H1 (cell line): Measurements from ENCODE around the gene EPS8L1. TPM values are rescaled to one million over a fixed set of nuclear protein-coding genes. Genes with fewer than 3 reads are reported as not detected.
"Not testable (repeated sequence)": the region's sequence is repeated elsewhere in the genome, so short reads cannot be mapped to it uniquely, and the experiment has no call there.

Experiments
- CTCF ChIA-PET: fragments of 300-600 bp; sonication (Branson Sonifier 250); formaldehyde crosslinking; loops from one replicate; lab custom pipeline; 2021; ENCODE audit not compliant: partially characterized antibody; lab: Charles Lee
- POLR2A ChIA-PET: fragments of 300-600 bp; sonication (Branson Sonifier 250); formaldehyde crosslinking; loops from one replicate; lab custom pipeline; 2021; ENCODE audit warnings: inconsistent platforms; ENCODE audit not compliant: partially characterized antibody; lab: Charles Lee
- DNase-seq, 2 experiments: peaks; one replicate each; pipeline versions ENCODE4 v3.0.0 to v3.0.0-alpha.2; 2010 to 2022; ENCODE audit warnings: low spot score in 2 of 2, low read depth in 1 of 2, mixed read lengths in 1 of 2
- FAIRE-seq: peaks from 2 replicates; lab custom pipeline; 2011; peaks lifted over from hg19 to GRCh38; lab: Jason Lieb, UNC
- H2AFZ ChIP-seq: 2 replicates; pipeline ENCODE4 v1.8.1; 2012; ENCODE audit warnings: low read length, inconsistent platforms
- H2AK5ac ChIP-seq: 2 replicates; pipeline ENCODE4 v1.6.1; 2013; ENCODE audit warnings: low read depth, low read length
- H2BK120ac ChIP-seq: replicated peaks from 2 replicates; pipeline ENCODE3; 2013; ENCODE audit warnings: low read depth, low read length, inconsistent platforms
- H2BK12ac ChIP-seq: 2 replicates; pipeline ENCODE4 v1.6.1; 2013; ENCODE audit warnings: low read depth, low read length
- H2BK15ac ChIP-seq: 2 replicates; pipeline ENCODE4 v1.6.1; 2013; ENCODE audit warnings: low read length
- H2BK20ac ChIP-seq: 2 replicates; pipeline ENCODE4 v1.6.1; 2013; ENCODE audit warnings: low read length
- H2BK5ac ChIP-seq: 2 replicates; pipeline ENCODE4 v1.6.1; 2013; ENCODE audit warnings: low read depth, low read length
- H3K14ac ChIP-seq: 2 replicates; pipeline ENCODE4 v1.6.1; 2013; ENCODE audit warnings: inconsistent platforms; ENCODE audit not compliant: insufficient read length
- H3K18ac ChIP-seq: 2 replicates; pipeline ENCODE4 v1.6.1; 2013; ENCODE audit warnings: low read length; ENCODE audit errors: extremely low read depth
- H3K23ac ChIP-seq: 2 replicates; pipeline ENCODE4 v1.6.1; 2013; ENCODE audit warnings: inconsistent platforms; ENCODE audit not compliant: insufficient read length
- H3K23me2 ChIP-seq: 2 replicates; pipeline ENCODE4 v1.6.1; 2013; ENCODE audit warnings: low read depth, low read length
- H3K27ac ChIP-seq: 2 replicates; pipeline ENCODE4 v1.6.1; 2011; ENCODE audit warnings: low read depth, low read length, inconsistent platforms
- H3K27me3 ChIP-seq, 4 experiments: replicated peaks in 1 of 4; 1 replicate in 1 of 4; 2 replicates in 3 of 4; pipeline versions ENCODE4 v1.6.1 to v1.8.1; 2011 to 2013; ENCODE audit warnings: low read length in 3 of 4, mild to moderate bottlenecking in 3 of 4, inconsistent platforms in 2 of 4, mixed read lengths in 2 of 4, moderate library complexity in 1 of 4; ENCODE audit not compliant: control insufficient read depth in 3 of 4, insufficient read depth in 3 of 4; ENCODE audit errors: extremely low read depth in 1 of 4
- H3K36me3 ChIP-seq, 4 experiments: 2 replicates each; pipeline versions ENCODE4 v1.6.1 to v1.8.1; 2011 to 2013; ENCODE audit warnings: mild to moderate bottlenecking in 4 of 4, low read length in 3 of 4, moderate library complexity in 2 of 4, control low read depth in 1 of 4, inconsistent platforms in 1 of 4; ENCODE audit not compliant: insufficient read depth in 4 of 4, control insufficient read depth in 2 of 4
- H3K4ac ChIP-seq: replicated peaks from 2 replicates; pipeline ENCODE3; 2013; ENCODE audit warnings: low read length, low read depth, mixed read lengths, inconsistent platforms; ENCODE audit not compliant: insufficient read length
- H3K4me1 ChIP-seq, 4 experiments: replicated peaks in 1 of 4; 1 replicate in 1 of 4; 2 replicates in 3 of 4; pipeline versions ENCODE4 v1.6.1 to v1.8.1; 2011 to 2013; ENCODE audit warnings: low read length in 3 of 4, inconsistent platforms in 2 of 4, mixed read lengths in 1 of 4; ENCODE audit not compliant: insufficient read depth in 4 of 4, control insufficient read depth in 3 of 4
- H3K4me2 ChIP-seq, 2 experiments: 2 replicates each; pipeline versions ENCODE4 v1.6.1 to v1.8.1; 2011 to 2013; ENCODE audit warnings: low read depth in 2 of 2, low read length in 2 of 2, control low read depth in 1 of 2, inconsistent platforms in 1 of 2, mild to moderate bottlenecking in 1 of 2; ENCODE audit not compliant: insufficient read depth in 1 of 2
- H3K4me3 ChIP-seq, 4 experiments: fragments of 200-600, 300-600 bp in 1 of 4; sonication (generic), shearing (Covaris generic), sonication (Bioruptor Twin) in 1 of 4; 2 replicates each; pipeline versions ENCODE4 v1.5.1 to v1.8.1; 2011 to 2016; ENCODE audit warnings: low read length in 4 of 4, low read depth in 3 of 4, control low read depth in 2 of 4, inconsistent platforms in 2 of 4, mild to moderate bottlenecking in 2 of 4, mixed read lengths in 1 of 4, moderate library complexity in 1 of 4; ENCODE audit not compliant: insufficient read depth in 2 of 4; ENCODE audit errors: extremely low read depth in 1 of 4
- H3K56ac ChIP-seq: replicated peaks from 2 replicates; pipeline ENCODE3; 2013; ENCODE audit warnings: low read depth, mild to moderate bottlenecking, mixed read lengths, low read length, inconsistent platforms; ENCODE audit not compliant: insufficient read length
- H3K79me1 ChIP-seq: 2 replicates; pipeline ENCODE4 v1.6.1; 2013; ENCODE audit warnings: low read depth, low read length, control low read depth
- H3K79me2 ChIP-seq, 2 experiments: 2 replicates each; pipeline versions ENCODE4 v1.6.1 to v1.8.1; 2012 to 2013; ENCODE audit warnings: low read length in 2 of 2, mild to moderate bottlenecking in 2 of 2, inconsistent platforms in 1 of 2; ENCODE audit not compliant: insufficient read depth in 2 of 2, control insufficient read depth in 1 of 2
- H3K9ac ChIP-seq, 4 experiments: replicated peaks in 1 of 4; 1 replicate in 1 of 4; 2 replicates in 3 of 4; pipeline versions ENCODE4 v1.6.1 to v1.8.1; 2011 to 2013; ENCODE audit warnings: low read depth in 3 of 4, low read length in 3 of 4, control low read depth in 2 of 4, mild to moderate bottlenecking in 2 of 4, moderate library complexity in 2 of 4, inconsistent platforms in 1 of 4; ENCODE audit errors: extremely low read depth in 1 of 4
- H3K9me3 ChIP-seq, 2 experiments: 2 replicates each; pipeline versions ENCODE4 v1.6.1 to v1.8.1; 2012 to 2013; ENCODE audit warnings: mild to moderate bottlenecking in 2 of 2, moderate library complexity in 2 of 2, control low read depth in 1 of 2, inconsistent platforms in 1 of 2, low read depth in 1 of 2, low read length in 1 of 2, mixed read lengths in 1 of 2; ENCODE audit not compliant: insufficient read depth in 2 of 2
- H4K20me1 ChIP-seq, 2 experiments: replicated peaks in 1 of 2; 2 replicates each; pipeline versions ENCODE3 to v1.8.1; 2011 to 2013; ENCODE audit warnings: inconsistent platforms in 2 of 2, low read length in 2 of 2, mild to moderate bottlenecking in 1 of 2; ENCODE audit not compliant: insufficient read depth in 2 of 2, control insufficient read depth in 1 of 2
- H4K5ac ChIP-seq: 2 replicates; pipeline ENCODE4 v1.6.1; 2013; ENCODE audit warnings: low read length, low read depth, mixed read lengths, inconsistent platforms; ENCODE audit not compliant: insufficient read length
- H4K8ac ChIP-seq: 2 replicates; pipeline ENCODE4 v1.8.0; 2013; ENCODE audit warnings: mild to moderate bottlenecking, moderate library complexity, low read length, inconsistent platforms; ENCODE audit not compliant: insufficient read depth; ENCODE audit errors: extremely low read depth
- H4K91ac ChIP-seq: replicated peaks from 2 replicates; pipeline ENCODE3; 2013; ENCODE audit warnings: low read length, mixed read lengths, inconsistent platforms; ENCODE audit not compliant: insufficient read length
- WGBS, 2 experiments: shearing (Covaris generic) in 1 of 2; methylation state at CpG; one replicate each; pipeline versions ENCODE4 v1.1.6 to v1.1.7; 2013 to 2015; ENCODE audit warnings: low lambda C conversion rate in 2 of 2, mixed read lengths in 2 of 2, inconsistent platforms in 1 of 2, low coverage in 1 of 2, missing lambda C conversion rate in 1 of 2; ENCODE audit not compliant: insufficient replicate concordance in 2 of 2, insufficient coverage in 1 of 2, insufficient read length in 1 of 2; ENCODE audit errors: extremely low coverage in 1 of 2, missing lambda C conversion rate in 1 of 2; 5-methylcytosine and 5-hydroxymethylcytosine counted together
- polyA plus RNA-seq, 7 experiments: library from polyadenylated mRNA; depleted of rRNA in 3 of 7; stranded (reverse) in 5 of 7; unstranded in 2 of 7; fragments of >200 nt in 5 of 7; fragments of 200-250 nt in 2 of 7; gene quantifications; 1 replicate in 5 of 7; 2 replicates in 1 of 7; 4 replicates in 1 of 7; pipeline versions ENCODE4 v1.2.1 to v1.2.3, GENCODE V29; 2011 to 2013; ENCODE audit warnings: missing spikeins in 2 of 7, mixed read lengths in 2 of 7
- total RNA-seq: library from RNA; stranded (reverse); fragmentation: NEBNext Ultra II Directional; extraction: Animal tissue kit (Norgen Biotek cat#: 25700); gene quantifications from 2 replicates; pipeline ENCODE4 v1.2.1, GENCODE V29; 2021

Gene EPS8L1
- total and polyA plus RNA-seq, 2 of the 8 experiments (the other 6 are each of a cell fraction or from before 2014, with no cell fraction given) = 19.8 to 30.2 TPM

DNA sequence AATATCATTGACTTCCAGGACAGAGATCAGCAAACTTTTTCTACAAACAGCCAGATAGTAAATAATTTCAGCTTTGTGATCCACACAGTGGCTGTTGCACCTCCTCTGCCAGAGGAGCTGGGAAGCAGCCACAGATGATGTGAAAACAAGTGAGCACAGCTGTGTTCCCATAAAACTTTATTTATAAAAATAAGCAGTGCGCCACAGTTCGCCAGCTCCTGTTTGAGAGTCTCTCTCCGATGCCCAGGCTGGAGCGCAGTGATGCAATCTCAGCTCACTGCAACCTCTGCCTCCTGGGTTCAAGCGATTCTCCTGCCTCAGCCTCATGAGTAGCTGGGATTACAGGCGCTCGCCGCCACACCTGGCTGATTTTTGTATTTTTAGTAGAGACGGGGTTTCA is 10.2 kb upstream of the EPS8L1 start:
- FAIRE-seq, H3K79me2 ChIP-seq, H2BK12ac ChIP-seq, H2AFZ ChIP-seq, H3K27ac ChIP-seq, H3K79me1 ChIP-seq, H2BK120ac ChIP-seq, H3K23me2 ChIP-seq, H3K9me3 ChIP-seq, H4K5ac ChIP-seq, H3K9ac ChIP-seq, H3K18ac ChIP-seq, H2BK20ac ChIP-seq, H3K4me2 ChIP-seq, H2BK5ac ChIP-seq, H2AK5ac ChIP-seq, H3K36me3 ChIP-seq, H4K8ac ChIP-seq, H3K4ac ChIP-seq, H3K4me3 ChIP-seq, H4K91ac ChIP-seq, H4K20me1 ChIP-seq, H3K14ac ChIP-seq, H3K56ac ChIP-seq, H3K23ac ChIP-seq, DNase-seq, H2BK15ac ChIP-seq: not testable (repeated sequence)
- WGBS, 2 experiments = 78% methylated on average over 9 of the region's 9 CpGs; no CpG with 5 or more reads in 1 of the 2 experiments
- ChIA-PET POLR2A (interaction anchor here (0.7 to 1.0 kb wide), 3 partner anchors 35 to 254 kb away, joined by 3 read pairs; no protein-coding TSS in a partner anchor), CTCF (interaction anchor here (0.6 to 0.8 kb wide), 3 partner anchors 14 to 768 kb away, joined by 3 read pairs; no protein-coding TSS in a partner anchor)
- H3K4me1 ChIP-seq = peaks cover 0 to 10% (median 3%) of the 10 kb centered on the region in 4 experiments; a peak in 5 of 7 replicates
- H3K27me3 ChIP-seq = peaks cover 12 to 56% (median 41%) of the 10 kb centered on the region in 4 experiments
